NCI-H2029 (cell line): Measurements from ENCODE around the gene NDRG3.
A peak's percentile ranks its signal among the peaks of the same experiment; 100 is the strongest.

Source experiments
- DNase-seq: peaks from one replicate; lab custom pipeline; 2025; lab: John Stamatoyannopoulos, UW

Gene NDRG3

DNA sequence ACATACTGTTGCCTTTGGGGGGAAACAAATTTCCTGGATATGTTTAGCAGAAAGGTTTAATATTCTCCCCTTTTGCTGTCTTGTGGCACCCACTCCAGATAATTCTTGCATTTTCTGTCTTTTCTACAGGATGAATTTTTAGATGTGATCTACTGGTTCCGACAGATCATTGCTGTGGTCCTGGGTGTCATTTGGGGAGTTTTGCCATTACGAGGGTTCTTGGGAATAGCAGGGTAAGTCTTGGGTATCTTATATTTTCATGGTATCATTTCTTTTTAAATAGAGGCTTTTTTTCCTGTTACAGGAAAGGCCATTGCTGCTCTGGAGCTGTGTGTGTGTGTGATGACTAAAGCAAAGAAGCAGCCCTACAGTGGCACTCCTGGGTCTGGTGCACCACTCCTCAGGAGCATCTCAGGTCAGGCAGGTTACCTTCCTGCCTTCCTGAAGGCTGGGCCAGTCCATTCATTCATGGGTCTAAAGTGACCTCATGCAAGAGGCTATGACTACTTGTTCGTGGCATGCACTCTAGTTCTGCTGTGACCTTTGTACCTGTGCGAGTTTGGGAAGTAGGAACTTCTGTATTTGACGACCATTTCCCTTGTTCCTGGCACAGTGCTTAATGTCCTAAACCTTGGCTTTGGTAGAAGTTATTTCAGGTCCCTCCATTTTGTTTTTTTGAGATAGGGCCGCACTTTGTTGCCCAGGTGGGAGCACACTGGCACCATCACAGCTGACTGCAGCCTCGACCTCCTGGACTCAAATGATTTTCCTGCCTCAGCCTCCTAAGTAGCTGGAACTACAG is 138.1 kb downstream of the NDRG3 start:
- DNase-seq, result no peak

DNA sequence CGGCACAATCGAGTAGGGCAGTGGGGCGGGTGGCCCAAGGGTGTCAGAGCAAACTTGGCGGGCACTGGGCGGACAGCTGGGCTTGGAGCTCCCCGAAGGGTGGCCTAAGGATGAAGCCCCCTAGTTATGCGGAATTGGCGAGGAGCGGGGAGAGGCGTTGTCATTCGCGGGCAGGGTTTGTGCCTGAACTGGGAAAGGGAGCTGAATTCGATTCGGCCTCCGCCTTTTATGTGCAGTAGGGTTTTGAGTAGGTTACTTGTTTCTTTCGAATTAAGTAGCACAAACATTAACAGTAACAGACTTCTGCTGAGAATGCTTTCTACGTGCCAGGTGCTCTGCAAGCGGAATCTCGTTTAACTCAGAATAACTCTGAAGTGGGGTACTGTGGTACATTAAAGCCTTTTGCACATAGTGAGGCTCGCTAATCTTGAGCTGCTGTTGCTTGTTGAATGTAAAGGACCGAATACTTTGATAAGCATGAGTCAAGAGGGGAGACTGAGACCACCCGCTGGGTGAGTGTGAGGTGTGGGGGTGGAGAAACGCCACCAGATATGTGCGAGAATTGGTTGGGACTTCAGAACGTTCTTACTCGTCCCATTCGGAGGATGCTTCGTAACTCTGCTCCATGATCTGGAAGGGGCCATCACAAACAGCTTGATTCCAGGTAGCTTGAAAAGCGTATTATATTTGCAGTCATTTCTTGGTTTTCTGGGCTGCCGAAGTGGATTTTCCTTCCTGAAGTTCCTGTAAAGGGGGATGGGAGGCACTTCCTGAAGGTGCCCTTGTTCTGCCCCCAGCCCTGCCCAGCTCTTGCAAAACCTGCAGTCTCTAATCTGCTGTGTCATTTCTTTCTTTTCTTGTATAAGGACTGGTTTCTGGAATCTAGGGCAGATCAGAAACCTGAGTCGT is 139.5 kb downstream of the NDRG3 start:
- no peak for DNase-seq

GRCh38 chr20:36605399-36606157 is 140.3 kb downstream of the NDRG3 start, which contains the start of gene RAB5IF:
TSS of gene RAB5IF (plus strand) at chr20:36605779. CDS start at chr20:36605952, 173 bp downstream.
- DNase-seq, result peak; percentile 98

DNA sequence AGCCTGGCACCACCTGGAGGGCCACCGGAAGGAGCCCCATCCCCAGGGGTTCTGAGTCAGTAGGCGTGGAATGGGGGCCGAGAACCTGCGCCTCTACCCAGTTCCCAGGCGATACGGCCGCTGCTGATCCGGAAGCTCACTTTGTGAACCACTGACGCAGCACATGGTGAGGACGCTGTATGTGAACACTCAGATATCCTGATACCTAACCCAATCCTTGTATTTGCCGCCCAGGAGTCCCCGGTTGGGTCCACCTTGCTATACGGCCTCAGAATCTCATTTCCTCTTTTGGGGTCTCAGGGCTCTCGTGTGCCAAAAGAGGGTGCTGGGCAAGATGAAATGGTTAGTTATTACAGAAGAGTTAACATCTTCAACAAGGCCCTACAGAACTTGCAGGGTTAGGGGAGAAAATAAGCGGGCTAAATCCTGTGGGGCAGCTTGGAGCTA is 140.9 kb downstream of the NDRG3 start:
- DNase-seq, result peak; percentile 57
